Activated gamma-delta T cell (primary cell): ENCODE results near the gene REG3A.

ENCODE experiments used
- DNase-seq: peaks from one replicate; lab custom pipeline; 2025; lab: John Stamatoyannopoulos, UW

REG3A gene

GRCh38 chr2:79120194-79120713 lies 39.3 kb downstream of the REG3A start, which contains the start of gene REG1A:
REG1A (plus strand) TSS chr2:79120488; CDS start chr2:79120862, 374 bp downstream.
- DNase-seq, result no peak

- DNase-seq, result no peak
Measured at GRCh38 chr2:79116997-79117928, 42.3 kb downstream of the REG3A start.

- no peak for DNase-seq
Measured at GRCh38 chr2:79114797-79115494, 44.6 kb downstream of the REG3A start.

DNA sequence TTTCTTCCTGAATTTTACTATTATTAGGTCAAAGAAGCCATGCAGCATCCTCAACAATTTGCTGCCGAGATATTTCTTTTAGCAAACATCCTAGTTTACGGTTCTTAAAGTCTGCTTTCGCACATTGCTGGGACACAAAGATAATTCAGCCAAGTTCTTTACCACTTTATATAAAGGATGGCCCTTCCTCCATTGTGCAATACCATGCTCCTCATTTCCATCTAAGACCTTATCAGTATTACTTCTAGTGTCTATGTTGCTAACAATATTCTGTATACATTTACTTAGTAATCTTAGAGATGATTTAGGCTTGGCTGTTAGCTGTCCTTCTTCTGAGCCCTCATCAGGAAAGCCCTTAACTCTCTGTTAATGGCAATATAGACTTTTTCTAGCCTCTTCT lies 47.3 kb downstream of the REG3A start:
- no peak for DNase-seq
